ENCODE results near the gene COL27A1. TPM values are rescaled to one million over a fixed set of nuclear protein-coding genes. Genes with fewer than 3 reads are reported as not detected.
A peak's percentile ranks its signal among the peaks of the same experiment; 100 is the strongest.

COL27A1 gene
- total and polyA plus RNA-seq, 2 experiments from 2014 or later = 44.6 to 47.0 TPM

GRCh38 chr9:114163517-114163951 is 8.2 kb downstream of the COL27A1 start:
- H3K4me3 ChIP-seq = no peak overlapping the region
- H3K4me2 ChIP-seq = peak overlapping the region; percentile 73
- no peaks in the 10 kb centered on the region for H3K9me2 ChIP-seq (replicated peaks; ENCODE audit: insufficient read depth)
- peaks cover 69% of the 10 kb centered on the region for H3K79me2 ChIP-seq
- H3K9me3 ChIP-seq (ENCODE audit: low read depth) = no peaks in the 10 kb centered on the region
- DNase-seq (ENCODE audit: low spot score) = peak; percentile 91
- H3K27me3 ChIP-seq = no peaks in the 10 kb centered on the region
- H3K36me3 ChIP-seq (replicated peaks; ENCODE audit: insufficient read depth, low read depth) = no peaks in the 10 kb centered on the region
- TF ChIP-seq EZH2 (IDR thresholded peaks at IDR 0.05; ENCODE audit: borderline replicate concordance) (no peak), EZH2phosphoT487 (IDR thresholded peaks at IDR 0.05; ENCODE audit: low read depth, severe bottlenecking, unreplicated experiment) (no peak), CTCF (IDR thresholded peaks at IDR 0.05; ENCODE audit: poor library complexity) (no peak)
- peak overlapping the region; percentile 84 for H3K27ac ChIP-seq
- peaks cover 7% of the 10 kb centered on the region for H4K20me1 ChIP-seq (ENCODE audit: insufficient read depth, poor library complexity, severe bottlenecking)
- peaks cover 44% of the 10 kb centered on the region for H3K4me1 ChIP-seq (ENCODE audit: insufficient read depth)
- H2AFZ ChIP-seq = no peak overlapping the region
- 12% methylated on average over 13 of the region's 13 CpGs for WGBS (ENCODE audit: low lambda C conversion rate, missing lambda C conversion rate)

GRCh38 chr9:114164191-114164794 is 9.0 kb downstream of the COL27A1 start:
- Histone ChIP-seq H3K27ac (peak overlapping the region; percentile 84), H3K9me2 (replicated peaks; ENCODE audit: insufficient read depth) (no peaks in the 10 kb centered on the region), H3K9me3 (ENCODE audit: low read depth) (no peaks in the 10 kb centered on the region), H3K4me1 (ENCODE audit: insufficient read depth) (peaks cover 36% of the 10 kb centered on the region), H2AFZ (no peak overlapping the region), H3K36me3 (replicated peaks; ENCODE audit: insufficient read depth, low read depth) (no peaks in the 10 kb centered on the region), H4K20me1 (ENCODE audit: insufficient read depth, poor library complexity, severe bottlenecking) (no peaks in the 10 kb centered on the region), H3K27me3 (no peaks in the 10 kb centered on the region), H3K4me3 (no peak overlapping the region), H3K4me2 (peak overlapping the region; percentile 73), H3K79me2 (peaks cover 61% of the 10 kb centered on the region)
- no peak for DNase-seq (ENCODE audit: low spot score)
- WGBS (ENCODE audit: low lambda C conversion rate, missing lambda C conversion rate) = 94% methylated on average over 1 of the region's 1 CpG
- TF ChIP-seq EZH2phosphoT487 (IDR thresholded peaks at IDR 0.05; ENCODE audit: low read depth, severe bottlenecking, unreplicated experiment) (no peak), CTCF (IDR thresholded peaks at IDR 0.05; ENCODE audit: poor library complexity) (no peak), EZH2 (IDR thresholded peaks at IDR 0.05; ENCODE audit: borderline replicate concordance) (no peak)

- no peaks in the 10 kb centered on the region for H3K27me3 ChIP-seq
- H3K4me3 ChIP-seq = no peak overlapping the region
- H3K4me2 ChIP-seq = no peak overlapping the region
- H3K27ac ChIP-seq = no peak overlapping the region
- 95% methylated on average over 1 of the region's 1 CpG for WGBS (ENCODE audit: low lambda C conversion rate, missing lambda C conversion rate)
- H2AFZ ChIP-seq = no peak overlapping the region
- H3K4me1 ChIP-seq (ENCODE audit: insufficient read depth) = peaks cover 29% of the 10 kb centered on the region
- no peak for DNase-seq (ENCODE audit: low spot score)
- no peaks in the 10 kb centered on the region for H4K20me1 ChIP-seq (ENCODE audit: insufficient read depth, poor library complexity, severe bottlenecking)
- H3K79me2 ChIP-seq = peaks cover 56% of the 10 kb centered on the region
- no peaks in the 10 kb centered on the region for H3K36me3 ChIP-seq (replicated peaks; ENCODE audit: insufficient read depth, low read depth)
- H3K9me2 ChIP-seq (replicated peaks; ENCODE audit: insufficient read depth) = no peaks in the 10 kb centered on the region
- no peaks in the 10 kb centered on the region for H3K9me3 ChIP-seq (ENCODE audit: low read depth)
- TF ChIP-seq EZH2phosphoT487 (IDR thresholded peaks at IDR 0.05; ENCODE audit: low read depth, severe bottlenecking, unreplicated experiment) (no peak), CTCF (IDR thresholded peaks at IDR 0.05; ENCODE audit: poor library complexity) (no peak), EZH2 (IDR thresholded peaks at IDR 0.05; ENCODE audit: borderline replicate concordance) (no peak)
These were observed 10.2 kb downstream of the COL27A1 start for GRCh38 chr9:114165407-114166102.
